Testis (tissue), 3 donors: Measurements from ENCODE around the gene ELFN2. TPM values are rescaled to one million over a fixed set of nuclear protein-coding genes. Genes with fewer than 3 reads are reported as not detected.

ENCODE experiments used
- DNase-seq: peaks from one replicate; pipeline ENCODE4 v3.0.0-alpha.2; 2019
- H3K27ac ChIP-seq, 2 donors: fragments of 200-600 bp; sonication (generic); one replicate each; pipeline ENCODE4 v1.5.1; 2019
- H3K27me3 ChIP-seq: fragments of 200-600 bp; sonication (generic); one replicate; pipeline ENCODE4 v1.5.1; 2019
- H3K36me3 ChIP-seq: fragments of 200-600 bp; sonication (generic); one replicate; pipeline ENCODE4 v1.5.1; 2017; ENCODE audit warnings: low read depth; ENCODE audit errors: missing control alignments
- H3K4me1 ChIP-seq: fragments of 200-600 bp; sonication (generic); one replicate; pipeline ENCODE4 v1.5.1; 2019
- H3K4me3 ChIP-seq, 2 donors: fragments of 200-600 bp; sonication (generic); one replicate each; pipeline ENCODE4 v1.5.1; 2017 to 2019
- H3K9me3 ChIP-seq: fragments of 200-600 bp; sonication (generic); one replicate; pipeline ENCODE4 v1.5.1; 2017
- CTCF ChIP-seq, 3 experiments: fragments of 450-650 bp in 2 of 3; fragments of 200-600 bp in 1 of 3; sonication (generic) in 1 of 3; IDR thresholded peaks; one replicate each; pipeline ENCODE4 v1.5.1; 2016 to 2019; ENCODE audit warnings: antibody characterized with exemption in 3 of 3, mild to moderate bottlenecking in 2 of 3, moderate library complexity in 1 of 3
- POLR2A ChIP-seq: fragments of 450-650 bp; IDR thresholded peaks from one replicate; pipeline ENCODE4 v1.6.1; 2017; ENCODE audit warnings: antibody characterized with exemption, mild to moderate bottlenecking, moderate library complexity
- WGBS, 2 donors: methylation state at CpG; one replicate each; pipeline ENCODE4 v1.1.5; 2018; 5-methylcytosine and 5-hydroxymethylcytosine counted together
- intact Hi-C: fragments of 100-400 bp; cut with DNase I; formaldehyde crosslinking; loops from one replicate; pipeline ENCODE4 v1.15.1; 2023; ENCODE audit warnings: low total_unique reads
- polyA plus RNA-seq: library from polyadenylated mRNA; stranded (reverse); fragments of 350-450 nt; fragmentation: Illumina TruSeq; extraction: RNeasy Lipid Tissue Mini Kit (QIAGEN cat#74804); gene quantifications from one replicate; pipeline ENCODE4 v1.2.3, GENCODE V29; 2014; ENCODE audit warnings: low read depth, low replicate concordance; ENCODE audit not compliant: insufficient read depth
- total RNA-seq, 2 donors: library from RNA; depleted of rRNA; stranded (reverse); fragments of >200 nt; gene quantifications; one replicate each; pipeline ENCODE4 v1.2.3, GENCODE V29; 2016

The ELFN2 gene
- total and polyA plus RNA-seq, 3 donors from 2014 or later: 4.8 to 5.7 (median 5.3) TPM

- no peak for DNase-seq
- no peak overlapping the region for H3K27ac ChIP-seq
- H3K36me3 ChIP-seq: no peaks in the 10 kb centered on the region
- no peak for TF ChIP-seq POLR2A
- no peak for TF ChIP-seq CTCF (IDR thresholded peaks at IDR 0.05)
- WGBS, 2 donors: 97 to 99% methylated on average over 3 of the region's 3 CpGs
- H3K4me1 ChIP-seq: no peaks in the 10 kb centered on the region
- H3K9me3 ChIP-seq: no peaks in the 10 kb centered on the region
- no peak overlapping the region for H3K4me3 ChIP-seq
- no peaks in the 10 kb centered on the region for H3K27me3 ChIP-seq
- intact Hi-C loops: no loop called here
These were observed 5.4 kb upstream of the ELFN2 start for GRCh38 chr22:37432708-37433054.

- H3K9me3 ChIP-seq: no peaks in the 10 kb centered on the region
- intact Hi-C loops: no loop called here
- DNase-seq: no peak
- no peaks in the 10 kb centered on the region for H3K4me1 ChIP-seq
- no peaks in the 10 kb centered on the region for H3K36me3 ChIP-seq
- no peak overlapping the region for H3K4me3 ChIP-seq
- H3K27me3 ChIP-seq: no peaks in the 10 kb centered on the region
- WGBS, 2 donors: 79 to 80% methylated on average over 14 of the region's 14 CpGs
- TF ChIP-seq POLR2A (no peak), CTCF (IDR thresholded peaks at IDR 0.05) (no peak)
- H3K27ac ChIP-seq: no peak overlapping the region
These were observed 4.8 kb upstream of the ELFN2 start for GRCh38 chr22:37431801-37432707.

- no peak overlapping the region for H3K4me3 ChIP-seq
- H3K27ac ChIP-seq: no peak overlapping the region
- intact Hi-C loops: no loop called here
- no peaks in the 10 kb centered on the region for H3K36me3 ChIP-seq
- TF ChIP-seq CTCF (IDR thresholded peaks at IDR 0.05) (no peak), POLR2A (no peak)
- no peak for DNase-seq
- H3K9me3 ChIP-seq: no peaks in the 10 kb centered on the region
- 81 to 90% methylated on average over 9 of the region's 9 CpGs for WGBS, 2 donors
- peaks cover 5% of the 10 kb centered on the region for H3K4me1 ChIP-seq
- H3K27me3 ChIP-seq: no peaks in the 10 kb centered on the region
These were observed 4.1 kb upstream of the ELFN2 start for GRCh38 chr22:37431366-37431765.

GRCh38 chr22:37430941-37431340, 3.7 kb upstream of the ELFN2 start:
- H3K4me1 ChIP-seq: peaks cover 5% of the 10 kb centered on the region
- H3K36me3 ChIP-seq: no peaks in the 10 kb centered on the region
- no peak overlapping the region for H3K4me3 ChIP-seq
- H3K9me3 ChIP-seq: no peaks in the 10 kb centered on the region
- no peak for TF ChIP-seq CTCF (IDR thresholded peaks at IDR 0.05)
- no peak for TF ChIP-seq POLR2A
- WGBS, 2 donors: 75 to 77% methylated on average over 6 of the region's 6 CpGs
- no peak overlapping the region for H3K27ac ChIP-seq
- no peaks in the 10 kb centered on the region for H3K27me3 ChIP-seq
- no peak for DNase-seq
- intact Hi-C loops: no loop called here
